Adrenal gland (tissue), 12 donors: ENCODE measurements around the gene NBL1. TPM values are rescaled to one million over a fixed set of nuclear protein-coding genes. Genes with fewer than 3 reads are reported as not detected.

Source experiments
- DNase-seq, 7 donors: peaks; one replicate each; pipeline ENCODE4 v3.0.0-alpha.2; 2019 to 2020
- H3K27ac ChIP-seq, 5 donors: fragments of 200-600 bp; sonication (generic) in 4 of 5; 1 replicate in 3 of 5; 2 replicates in 2 of 5; pipeline versions ENCODE4 v1.5.1 to v1.8.0; 2016 to 2020; ENCODE audit warnings: mild to moderate bottlenecking in 1 of 5
- H3K27me3 ChIP-seq: fragments of 200-600 bp; 2 replicates; pipeline ENCODE4 v1.8.0; 2021
- H3K36me3 ChIP-seq, 2 donors: fragments of 200-600 bp; replicated peaks in 1 of 2; 1 replicate in 1 of 2; 2 replicates in 1 of 2; pipeline versions ENCODE4 v1.5.1 to v1.8.0; 2018 to 2022
- H3K4me1 ChIP-seq, 2 donors: fragments of 200-600 bp; replicated peaks in 1 of 2; 1 replicate in 1 of 2; 2 replicates in 1 of 2; pipeline versions ENCODE4 v1.5.1 to v1.8.0; 2018 to 2021
- H3K4me3 ChIP-seq, 4 donors: fragments of 200-600 bp; sonication (generic) in 3 of 4; one replicate each; pipeline ENCODE4 v1.5.1; 2016 to 2018
- H3K9me3 ChIP-seq, 3 donors: fragments of 200-600 bp; sonication (generic) in 1 of 3; replicated peaks in 1 of 3; 1 replicate in 2 of 3; 2 replicates in 1 of 3; pipeline versions ENCODE4 v1.5.1 to v1.8.0; 2016 to 2021
- CTCF ChIP-seq, 6 experiments: fragments of 450-650 bp in 4 of 6; fragments of 200-600 bp in 2 of 6; sonication (generic) in 1 of 6; IDR thresholded peaks; 1 replicate in 5 of 6; 2 replicates in 1 of 6; pipeline versions ENCODE4 v1.5.1 to v1.8.0; 2016 to 2021; ENCODE audit warnings: antibody characterized with exemption in 6 of 6, mild to moderate bottlenecking in 2 of 6, moderate library complexity in 1 of 6
- POLR2A ChIP-seq, 2 donors: fragments of 450-650 bp; IDR thresholded peaks; one replicate each; pipeline ENCODE4 v1.6.1; 2017; ENCODE audit warnings: antibody characterized with exemption in 2 of 2, mild to moderate bottlenecking in 2 of 2, moderate library complexity in 1 of 2
- WGBS, 4 donors: extraction: QIAGEN DNeasy Blood & Tissue Kit in 2 of 4; methylation state at CpG; one replicate each; pipeline versions ENCODE4 v1.1.5 to v1.1.7; 2013 to 2017; 5-methylcytosine and 5-hydroxymethylcytosine counted together
- intact Hi-C, 2 donors: fragments of 100-400 bp; cut with DNase I; formaldehyde crosslinking; loops; one replicate each; pipeline versions ENCODE4 v1.14.1 to v1.15.0; 2022 to 2023
- polyA plus RNA-seq, 3 donors: library from polyadenylated mRNA; stranded (reverse); fragments of 200-250 nt in 2 of 3; fragments of 350-450 nt in 1 of 3; fragmentation: Illumina TruSeq in 1 of 3; extraction: RNeasy Lipid Tissue Mini Kit (QIAGEN cat#74804) in 1 of 3; gene quantifications; one replicate each; pipeline ENCODE4 v1.2.3, GENCODE V29; 2013 to 2014
- total RNA-seq, 9 donors: library from RNA; depleted of rRNA in 4 of 9; stranded (reverse); fragments of >200 nt in 4 of 9; fragments of 120-200 nt in 1 of 9; fragmentation: NEBNext Ultra II Directional in 1 of 9; extraction: Animal tissue kit (Norgen Biotek cat#: 25700) in 1 of 9; gene quantifications; one replicate each; pipeline versions ENCODE4 v1.1.0 to v1.2.4, GENCODE V29; 2013 to 2023
- donor health status: healthy with polysubstance abuse.
- donor health status: Bipolar disorder and iron deficiency.
- donor health status: DM: yes; HTN: yes; CAD: no.
- donor health status: DM: no; HTN: no; CAD: no.
- donor health status: DM: no; HTN: no; CAD: no.
- donor health status: DM: yes; HTN: yes; CAD: no.

NBL1 gene
- total and polyA plus RNA-seq, 12 donors, result 4.2 to 61.0 (median 26.0) TPM

GRCh38 chr1:19688041-19688842 lies 44.1 kb downstream of the NBL1 start:
- 83 to 93% (median 88%) methylated on average over 11 to 19 of the region's 19 CpGs for WGBS, 4 donors
- Histone ChIP-seq H3K36me3 (peaks cover 0 to 1% of the 10 kb centered on the region in 2 donors), H3K27ac (no peak overlapping the region), H3K9me3 (no peaks in the 10 kb centered on the region), H3K27me3 (no peaks in the 10 kb centered on the region), H3K4me3 (no peak overlapping the region), H3K4me1 (no peaks in the 10 kb centered on the region)
- intact Hi-C loops, result no loop called here
- no peak for DNase-seq
- TF ChIP-seq POLR2A (IDR thresholded peaks at IDR 0.05) (no peak), CTCF (IDR thresholded peaks at IDR 0.05) (no peak)

GRCh38 chr1:19689085-19689757 lies 45.1 kb downstream of the NBL1 start:
- peaks cover 0 to 9% of the 10 kb centered on the region in 2 donors for H3K36me3 ChIP-seq

GRCh38 chr1:19689856-19690255 lies 45.7 kb downstream of the NBL1 start:
- H3K4me1 ChIP-seq, result no peaks in the 10 kb centered on the region
- intact Hi-C loops, result no loop called here
- H3K27ac ChIP-seq, result no peak overlapping the region
- peaks cover 0 to 14% of the 10 kb centered on the region in 2 donors for H3K36me3 ChIP-seq
- no peaks in the 10 kb centered on the region for H3K9me3 ChIP-seq
- no peak overlapping the region for H3K4me3 ChIP-seq
- WGBS, 4 donors, result 94 to 99% (median 97%) methylated on average over 2 to 3 of the region's 3 CpGs
- no peaks in the 10 kb centered on the region for H3K27me3 ChIP-seq
- TF ChIP-seq POLR2A (IDR thresholded peaks at IDR 0.05) (no peak), CTCF (IDR thresholded peaks at IDR 0.05) (no peak)
- no peak for DNase-seq

More at GRCh38 chr1:19689085-19689757, 45.1 kb downstream of the NBL1 start:
- WGBS, 4 donors, result 85 to 88% (median 86%) methylated on average over 5 of the region's 5 CpGs
- H3K4me3 ChIP-seq, result no peak overlapping the region
- DNase-seq, result no peak
- H3K4me1 ChIP-seq, result no peaks in the 10 kb centered on the region
- H3K27me3 ChIP-seq, result no peaks in the 10 kb centered on the region
- H3K9me3 ChIP-seq, result no peaks in the 10 kb centered on the region
- TF ChIP-seq CTCF (IDR thresholded peaks at IDR 0.05), result no peak
- no peak for TF ChIP-seq POLR2A (IDR thresholded peaks at IDR 0.05)
- H3K27ac ChIP-seq, result no peak overlapping the region
- intact Hi-C loops, result no loop called here

GRCh38 chr1:19690342-19690741 lies 46.2 kb downstream of the NBL1 start:
- Histone ChIP-seq H3K27me3 (no peaks in the 10 kb centered on the region), H3K4me1 (no peaks in the 10 kb centered on the region), H3K9me3 (no peaks in the 10 kb centered on the region), H3K36me3 (peaks cover 0 to 14% of the 10 kb centered on the region in 2 donors), H3K27ac (no peak overlapping the region), H3K4me3 (no peak overlapping the region)
- TF ChIP-seq POLR2A (IDR thresholded peaks at IDR 0.05) (no peak), CTCF (IDR thresholded peaks at IDR 0.05) (no peak)
- WGBS, 4 donors, result 89 to 98% (median 90%) methylated on average over 2 to 7 of the region's 7 CpGs
- no peak for DNase-seq
- intact Hi-C loops, result no loop called here
